CD8-positive, alpha-beta memory T cell (primary cell): Measurements from ENCODE around the gene CTAG2. TPM values are rescaled to one million over a fixed set of nuclear protein-coding genes. Genes with fewer than 3 reads are reported as not detected.

ENCODE experiments used
- CTCF ChIA-PET: fragments of 350-600 bp; sonication (Branson Sonifier 250); formaldehyde crosslinking; loops from one replicate; lab custom pipeline; 2021; ENCODE audit warnings: antibody characterized with exemption; lab: Charles Lee
- POLR2A ChIA-PET: fragments of 350-600 bp; sonication (Branson Sonifier 250); formaldehyde crosslinking; loops from one replicate; lab custom pipeline; 2021; ENCODE audit warnings: antibody characterized with exemption; lab: Charles Lee
- DNase-seq, 5 donors: peaks; one replicate each; pipeline versions ENCODE4 v3.0.0 to v3.0.0-alpha.2; 2020 to 2022; ENCODE audit warnings: mixed read lengths in 1 of 5
- H3K27ac ChIP-seq: one replicate; pipeline ENCODE4 v1.7.0; 2013; ENCODE audit warnings: low read depth, mild to moderate bottlenecking, low read length, moderate library complexity
- H3K27me3 ChIP-seq: 2 replicates; pipeline ENCODE4 v1.7.0; 2013; ENCODE audit warnings: low read length, mild to moderate bottlenecking; ENCODE audit not compliant: insufficient read depth, poor library complexity, severe bottlenecking
- H3K36me3 ChIP-seq: 2 replicates; pipeline ENCODE4 v1.7.0; 2013; ENCODE audit warnings: mild to moderate bottlenecking, low read length, moderate library complexity; ENCODE audit not compliant: insufficient read depth
- H3K4me1 ChIP-seq: 2 replicates; pipeline ENCODE4 v1.7.0; 2013; ENCODE audit warnings: mild to moderate bottlenecking, low read length, moderate library complexity; ENCODE audit not compliant: insufficient read depth
- H3K4me3 ChIP-seq: 2 replicates; pipeline ENCODE4 v1.7.0; 2013; ENCODE audit warnings: mild to moderate bottlenecking, low read length
- H3K9me3 ChIP-seq: 2 replicates; pipeline ENCODE4 v1.7.0; 2013; ENCODE audit warnings: mild to moderate bottlenecking, low read length
- H3K27ac Mint-ChIP-seq, 8 donors: one replicate each; pipeline ENCODE4 v1.8.0; 2020 to 2021; ENCODE audit warnings: mixed read lengths in 8 of 8, mild to moderate bottlenecking in 6 of 8, inconsistent platforms in 3 of 8, moderate library complexity in 3 of 8
- H3K27me3 Mint-ChIP-seq, 2 donors: one replicate each; pipeline ENCODE4 v1.8.0; 2020 to 2021; ENCODE audit warnings: mixed read lengths in 2 of 2, mild to moderate bottlenecking in 1 of 2, moderate library complexity in 1 of 2
- H3K36me3 Mint-ChIP-seq, 3 donors: one replicate each; pipeline ENCODE4 v1.8.0; 2020 to 2021; ENCODE audit warnings: mixed read lengths in 3 of 3, inconsistent platforms in 1 of 3, mild to moderate bottlenecking in 1 of 3
- H3K4me1 Mint-ChIP-seq, 3 donors: one replicate each; pipeline ENCODE4 v1.8.0; 2020 to 2021; ENCODE audit warnings: mixed read lengths in 3 of 3, inconsistent platforms in 1 of 3, mild to moderate bottlenecking in 1 of 3
- H3K4me3 Mint-ChIP-seq, 7 donors: one replicate each; pipeline ENCODE4 v1.8.0; 2020 to 2021; ENCODE audit warnings: mixed read lengths in 7 of 7, mild to moderate bottlenecking in 6 of 7, moderate library complexity in 4 of 7, inconsistent platforms in 2 of 7
- H3K9me3 Mint-ChIP-seq, 5 donors: one replicate each; pipeline ENCODE4 v1.8.0; 2020 to 2022; ENCODE audit warnings: mixed read lengths in 5 of 5, mild to moderate bottlenecking in 3 of 5, moderate library complexity in 2 of 5, inconsistent platforms in 1 of 5
- polyA plus RNA-seq: library from polyadenylated mRNA; unstranded; fragments of 300-500 nt; fragmentation: Illumina TruSeq; gene quantifications from one replicate; pipeline ENCODE4 v1.2.3, GENCODE V29; 2021
- total RNA-seq, 2 experiments: library from RNA; stranded (reverse); gene quantifications; one replicate each; pipeline ENCODE4 v1.2.3, GENCODE V29; 2021

The CTAG2 gene
- total and polyA plus RNA-seq, 3 experiments from 2014 or later: 44.1 to 47.3 TPM; not detected in 1

DNA sequence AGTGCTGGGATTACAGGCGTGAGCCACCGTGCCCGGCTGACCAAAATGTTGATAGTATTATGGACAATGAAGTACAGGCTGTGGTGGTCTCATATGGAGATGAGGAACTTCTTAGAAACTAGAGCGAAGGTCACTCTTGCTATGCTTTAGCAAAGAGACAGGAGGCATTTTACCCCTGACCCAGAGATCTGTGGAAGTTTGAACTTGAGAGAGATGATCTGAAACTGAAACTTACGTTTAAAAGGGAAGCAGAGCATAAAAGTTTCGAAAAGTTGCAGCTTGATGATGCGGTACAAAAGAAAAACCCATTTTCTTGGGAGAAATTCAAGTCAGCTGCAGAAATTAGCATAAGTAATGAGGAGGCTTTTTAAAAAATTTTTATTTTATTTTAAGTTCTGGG, 8.5 kb upstream of the CTAG2 start:
- POLR2A ChIA-PET: no interaction called here
- CTCF ChIA-PET: no interaction called here
- H3K36me3 Mint-ChIP-seq: no peaks in the 10 kb centered on the region
- no peak overlapping the region for H3K4me3 Mint-ChIP-seq
- no peaks in the 10 kb centered on the region for H3K27me3 Mint-ChIP-seq
- no peak overlapping the region for H3K4me3 ChIP-seq
- H3K36me3 ChIP-seq: no peaks in the 10 kb centered on the region
- peaks cover 0 to 6% (median 0%) of the 10 kb centered on the region in 3 donors for H3K4me1 Mint-ChIP-seq
- H3K9me3 Mint-ChIP-seq: peaks cover 0 to 15% (median 6%) of the 10 kb centered on the region in 5 donors
- H3K27ac ChIP-seq: no peak overlapping the region
- H3K27ac Mint-ChIP-seq: no peak overlapping the region
- H3K9me3 ChIP-seq: no peaks in the 10 kb centered on the region
- no peak for DNase-seq
- no peaks in the 10 kb centered on the region for H3K27me3 ChIP-seq
- H3K4me1 ChIP-seq: no peaks in the 10 kb centered on the region

DNA sequence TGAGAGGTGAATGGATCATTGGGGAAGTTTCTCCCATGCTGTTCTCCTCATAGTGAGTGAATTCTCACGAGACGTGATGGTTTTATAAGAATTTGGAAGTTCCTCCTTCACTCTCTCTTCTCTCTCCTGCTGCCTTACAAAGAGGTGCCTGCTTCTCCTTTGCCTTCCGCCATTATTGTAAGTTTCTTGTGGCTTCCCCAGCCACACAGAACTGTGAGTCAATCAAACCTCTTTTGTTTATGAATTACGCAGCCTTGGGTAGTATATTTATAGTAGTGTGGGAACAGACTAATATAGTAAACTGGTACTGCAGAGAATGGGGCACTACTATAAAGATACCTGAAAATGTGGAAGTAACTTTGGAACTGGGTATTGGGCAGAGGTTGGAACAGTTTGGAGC, 7.8 kb upstream of the CTAG2 start:
- peaks cover 0 to 12% (median 5%) of the 10 kb centered on the region in 5 donors for H3K9me3 Mint-ChIP-seq
- H3K4me3 ChIP-seq: no peak overlapping the region
- no peaks in the 10 kb centered on the region for H3K27me3 ChIP-seq
- no peak overlapping the region for H3K27ac ChIP-seq
- no peak overlapping the region for H3K4me3 Mint-ChIP-seq
- no peaks in the 10 kb centered on the region for H3K36me3 ChIP-seq
- ChIA-PET POLR2A (no interaction called here), CTCF (no interaction called here)
- H3K27me3 Mint-ChIP-seq: no peaks in the 10 kb centered on the region
- no peaks in the 10 kb centered on the region for H3K36me3 Mint-ChIP-seq
- H3K9me3 ChIP-seq: no peaks in the 10 kb centered on the region
- no peak overlapping the region for H3K27ac Mint-ChIP-seq
- peaks cover 0 to 6% (median 0%) of the 10 kb centered on the region in 3 donors for H3K4me1 Mint-ChIP-seq
- no peak for DNase-seq
- no peaks in the 10 kb centered on the region for H3K4me1 ChIP-seq

DNA sequence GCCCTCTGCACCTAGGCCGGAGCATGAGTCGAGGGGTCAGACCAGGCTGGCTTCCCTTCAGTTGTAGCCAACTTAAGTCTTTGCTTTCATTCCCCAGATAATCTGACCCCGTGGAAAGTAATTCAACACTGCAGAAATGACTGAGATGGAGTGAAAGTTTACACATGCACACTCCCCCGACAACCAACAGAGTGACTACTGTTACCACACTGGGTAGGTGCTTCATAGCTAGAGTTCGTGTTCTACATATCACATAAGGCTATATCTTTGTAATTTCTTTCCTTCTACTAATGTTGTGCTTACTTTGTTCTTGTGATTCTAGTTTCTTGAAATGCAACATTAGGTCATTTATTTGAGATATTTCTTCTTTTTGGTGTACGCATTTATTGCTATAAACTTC, 7.2 kb upstream of the CTAG2 start:
- Mint-ChIP-seq H3K27me3 (no peaks in the 10 kb centered on the region), H3K4me1 (peaks cover 0 to 6% (median 0%) of the 10 kb centered on the region in 3 donors), H3K36me3 (no peaks in the 10 kb centered on the region), H3K9me3 (peaks cover 0 to 10% (median 0%) of the 10 kb centered on the region in 5 donors), H3K27ac (no peak overlapping the region), H3K4me3 (no peak overlapping the region)
- Histone ChIP-seq H3K36me3 (no peaks in the 10 kb centered on the region), H3K27ac (no peak overlapping the region), H3K4me3 (no peak overlapping the region), H3K27me3 (no peaks in the 10 kb centered on the region), H3K4me1 (no peaks in the 10 kb centered on the region), H3K9me3 (no peaks in the 10 kb centered on the region)
- DNase-seq: no peak
- CTCF ChIA-PET: no interaction called here
- POLR2A ChIA-PET: no interaction called here

DNA sequence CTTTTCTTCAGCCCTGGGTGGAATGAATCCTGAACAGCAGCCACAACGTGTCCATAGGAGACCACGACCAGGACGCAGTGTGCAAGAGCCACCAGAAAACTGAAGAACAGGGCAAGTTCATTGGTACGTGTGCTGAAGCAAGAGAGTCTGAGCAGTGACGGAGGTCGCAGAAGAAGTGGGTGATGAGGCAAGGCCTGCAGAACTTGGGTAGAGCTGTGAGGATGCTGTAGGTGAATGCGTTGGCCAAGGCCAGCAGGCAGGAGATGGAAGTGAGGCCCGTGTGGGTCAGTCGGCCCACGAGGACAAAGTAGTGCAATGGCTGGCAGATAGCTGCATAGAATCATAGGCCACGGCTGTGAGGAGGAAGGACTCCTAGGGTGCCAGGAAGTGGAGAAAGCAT, 5.6 kb upstream of the CTAG2 start:
- Histone ChIP-seq H3K9me3 (no peaks in the 10 kb centered on the region), H3K36me3 (no peaks in the 10 kb centered on the region), H3K4me1 (no peaks in the 10 kb centered on the region), H3K27me3 (no peaks in the 10 kb centered on the region), H3K27ac (no peak overlapping the region), H3K4me3 (no peak overlapping the region)
- Mint-ChIP-seq H3K36me3 (no peaks in the 10 kb centered on the region), H3K4me1 (peaks cover 0 to 6% (median 0%) of the 10 kb centered on the region in 3 donors), H3K9me3 (peaks cover 0 to 8% (median 0%) of the 10 kb centered on the region in 5 donors), H3K27ac (no peak overlapping the region), H3K4me3 (no peak overlapping the region), H3K27me3 (peaks cover 0 to 1% of the 10 kb centered on the region in 2 donors)
- POLR2A ChIA-PET: no interaction called here
- no peak for DNase-seq
- CTCF ChIA-PET: no interaction called here

DNA sequence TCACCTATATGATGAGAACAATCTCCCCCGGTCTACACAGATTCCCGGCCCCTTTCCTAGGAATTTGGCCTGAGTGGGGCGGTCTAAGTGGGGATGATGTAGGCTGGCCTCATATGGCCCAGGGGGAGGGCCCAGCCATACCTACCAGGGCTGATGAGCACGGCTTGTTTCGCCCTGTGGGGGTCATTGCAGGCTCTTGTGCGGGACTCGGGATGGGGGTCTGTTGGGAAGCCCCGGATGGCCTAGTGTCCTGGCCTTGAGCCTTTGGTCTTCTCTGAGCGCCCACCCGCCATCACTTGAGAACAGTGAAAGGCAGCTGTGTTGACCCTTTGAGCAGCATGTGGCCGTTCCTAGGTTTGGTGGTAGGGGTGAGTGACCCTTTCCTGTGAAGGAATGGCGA, 4.8 kb upstream of the CTAG2 start:
- no peak overlapping the region for H3K4me3 ChIP-seq
- H3K36me3 Mint-ChIP-seq: no peaks in the 10 kb centered on the region
- H3K27ac Mint-ChIP-seq: no peak overlapping the region
- H3K4me3 Mint-ChIP-seq: no peak overlapping the region
- H3K27ac ChIP-seq: no peak overlapping the region
- H3K4me1 Mint-ChIP-seq: peaks cover 0 to 6% (median 0%) of the 10 kb centered on the region in 3 donors
- H3K27me3 ChIP-seq: no peaks in the 10 kb centered on the region
- peaks cover 0 to 1% of the 10 kb centered on the region in 2 donors for H3K27me3 Mint-ChIP-seq
- POLR2A ChIA-PET: no interaction called here
- H3K36me3 ChIP-seq: no peaks in the 10 kb centered on the region
- CTCF ChIA-PET: no interaction called here
- no peaks in the 10 kb centered on the region for H3K9me3 ChIP-seq
- no peaks in the 10 kb centered on the region for H3K4me1 ChIP-seq
- H3K9me3 Mint-ChIP-seq: peaks cover 0 to 6% (median 0%) of the 10 kb centered on the region in 5 donors
- DNase-seq: no peak

DNA sequence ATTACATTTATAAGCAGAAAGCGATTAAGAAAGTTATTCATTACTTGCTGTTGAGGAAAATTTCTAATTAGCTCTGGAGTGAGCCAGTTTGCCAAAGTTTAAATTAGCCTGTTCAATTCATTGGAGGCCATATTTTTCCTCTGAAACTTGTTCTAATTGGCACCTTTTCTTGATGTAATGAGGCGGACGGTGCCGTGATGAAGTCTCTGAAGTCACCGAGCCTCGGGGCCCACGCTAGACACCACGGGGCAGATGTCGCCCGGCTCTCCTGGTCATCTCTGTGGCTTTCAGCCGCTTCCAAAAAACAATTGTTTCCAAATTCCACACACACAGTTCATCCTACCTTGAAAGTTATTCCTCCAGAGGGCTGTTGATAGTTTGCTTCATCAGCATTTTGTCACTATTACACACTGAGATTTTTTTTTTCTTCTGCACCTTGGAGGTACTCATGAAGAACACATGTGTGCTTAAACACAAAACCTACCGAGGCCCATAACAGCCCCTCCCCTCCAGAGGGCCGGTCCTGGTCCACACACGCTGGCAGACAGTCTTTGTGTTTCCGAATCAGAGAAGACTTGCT, 3.9 kb upstream of the CTAG2 start:
- CTCF ChIA-PET: no interaction called here
- POLR2A ChIA-PET: no interaction called here
- Mint-ChIP-seq H3K4me1 (peaks cover 0 to 6% (median 0%) of the 10 kb centered on the region in 3 donors), H3K9me3 (peaks cover 0 to 2% (median 0%) of the 10 kb centered on the region in 5 donors), H3K27me3 (peaks cover 0 to 1% of the 10 kb centered on the region in 2 donors), H3K27ac (peak overlapping the region in 1 of 8 donors; percentile 54), H3K36me3 (no peaks in the 10 kb centered on the region), H3K4me3 (no peak overlapping the region)
- no peaks in the 10 kb centered on the region for H3K9me3 ChIP-seq
- no peak overlapping the region for H3K27ac ChIP-seq
- DNase-seq: no peak
- no peaks in the 10 kb centered on the region for H3K4me1 ChIP-seq
- no peaks in the 10 kb centered on the region for H3K27me3 ChIP-seq
- H3K4me3 ChIP-seq: no peak overlapping the region
- H3K36me3 ChIP-seq: no peaks in the 10 kb centered on the region

DNA sequence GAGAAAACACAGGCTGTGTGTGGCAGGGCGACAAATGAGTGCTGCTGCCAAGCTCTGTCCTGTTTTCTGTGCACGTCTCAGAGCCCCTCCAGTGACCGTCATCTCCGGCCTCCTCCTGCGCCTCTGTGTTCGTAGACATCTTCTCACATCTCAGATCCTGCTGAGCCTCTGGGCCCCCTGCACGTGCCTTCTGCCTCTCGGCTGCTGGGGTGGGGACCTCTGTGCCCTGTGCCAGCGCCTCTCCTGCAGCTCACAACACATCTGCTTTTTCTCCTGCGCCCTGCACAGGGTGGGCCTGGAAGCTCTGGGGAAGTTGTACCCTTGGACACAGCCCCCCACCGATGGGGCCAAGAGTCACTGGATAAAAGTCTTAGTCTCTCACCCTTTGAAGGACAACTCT, 2.4 kb upstream of the CTAG2 start:
- Histone ChIP-seq H3K9me3 (no peaks in the 10 kb centered on the region), H3K4me3 (no peak overlapping the region), H3K27me3 (no peaks in the 10 kb centered on the region), H3K36me3 (no peaks in the 10 kb centered on the region), H3K4me1 (no peaks in the 10 kb centered on the region), H3K27ac (no peak overlapping the region)
- Mint-ChIP-seq H3K4me1 (no peaks in the 10 kb centered on the region), H3K27ac (no peak overlapping the region), H3K4me3 (no peak overlapping the region), H3K36me3 (no peaks in the 10 kb centered on the region), H3K27me3 (peaks cover 0 to 1% of the 10 kb centered on the region in 2 donors), H3K9me3 (no peaks in the 10 kb centered on the region)
- POLR2A ChIA-PET: no interaction called here
- CTCF ChIA-PET: no interaction called here
- DNase-seq: no peak

DNA sequence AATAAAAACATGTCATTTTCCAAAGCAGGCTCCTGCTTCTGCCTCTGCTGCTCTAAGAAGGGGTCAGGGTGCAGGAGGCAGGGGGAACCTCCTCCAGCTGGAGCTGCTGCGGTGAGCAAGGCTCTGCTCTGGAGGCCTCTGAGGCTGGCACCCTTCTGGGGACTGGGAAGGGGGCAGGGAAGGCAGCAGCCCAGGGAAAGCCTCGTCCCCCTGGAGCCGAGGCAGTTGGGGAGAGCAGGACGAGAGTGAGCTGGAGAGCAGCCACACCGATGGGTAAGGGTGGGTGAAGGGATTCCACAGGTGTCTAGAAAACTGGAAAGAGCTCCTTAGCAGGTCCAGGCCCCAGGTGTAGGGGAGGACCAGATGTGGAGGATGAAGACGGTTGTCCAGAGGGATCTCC, 2.0 kb upstream of the CTAG2 start:
- no peak overlapping the region for H3K4me3 ChIP-seq
- ChIA-PET CTCF (no interaction called here), POLR2A (no interaction called here)
- DNase-seq: no peak
- Mint-ChIP-seq H3K9me3 (no peaks in the 10 kb centered on the region), H3K27me3 (peaks cover 0 to 1% of the 10 kb centered on the region in 2 donors), H3K4me3 (no peak overlapping the region), H3K36me3 (no peaks in the 10 kb centered on the region), H3K27ac (no peak overlapping the region), H3K4me1 (no peaks in the 10 kb centered on the region)
- H3K36me3 ChIP-seq: no peaks in the 10 kb centered on the region
- H3K27ac ChIP-seq: no peak overlapping the region
- H3K4me1 ChIP-seq: no peaks in the 10 kb centered on the region
- H3K27me3 ChIP-seq: no peaks in the 10 kb centered on the region
- H3K9me3 ChIP-seq: no peaks in the 10 kb centered on the region
